ENCODE results near the gene MDN1.

GRCh38 chr6:89836639-89837222, 17.1 kb upstream of the MDN1 start:
- TF ChIP-seq, protein P1, sequence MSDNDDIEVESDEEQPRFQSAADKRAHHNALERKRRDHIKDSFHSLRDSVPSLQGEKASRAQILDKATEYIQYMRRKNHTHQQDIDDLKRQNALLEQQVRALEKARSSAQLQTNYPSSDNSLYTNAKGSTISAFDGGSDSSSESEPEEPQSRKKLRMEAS (IDR thresholded peaks at IDR 0.05): no peak
- TF ChIP-seq, protein P2, sequence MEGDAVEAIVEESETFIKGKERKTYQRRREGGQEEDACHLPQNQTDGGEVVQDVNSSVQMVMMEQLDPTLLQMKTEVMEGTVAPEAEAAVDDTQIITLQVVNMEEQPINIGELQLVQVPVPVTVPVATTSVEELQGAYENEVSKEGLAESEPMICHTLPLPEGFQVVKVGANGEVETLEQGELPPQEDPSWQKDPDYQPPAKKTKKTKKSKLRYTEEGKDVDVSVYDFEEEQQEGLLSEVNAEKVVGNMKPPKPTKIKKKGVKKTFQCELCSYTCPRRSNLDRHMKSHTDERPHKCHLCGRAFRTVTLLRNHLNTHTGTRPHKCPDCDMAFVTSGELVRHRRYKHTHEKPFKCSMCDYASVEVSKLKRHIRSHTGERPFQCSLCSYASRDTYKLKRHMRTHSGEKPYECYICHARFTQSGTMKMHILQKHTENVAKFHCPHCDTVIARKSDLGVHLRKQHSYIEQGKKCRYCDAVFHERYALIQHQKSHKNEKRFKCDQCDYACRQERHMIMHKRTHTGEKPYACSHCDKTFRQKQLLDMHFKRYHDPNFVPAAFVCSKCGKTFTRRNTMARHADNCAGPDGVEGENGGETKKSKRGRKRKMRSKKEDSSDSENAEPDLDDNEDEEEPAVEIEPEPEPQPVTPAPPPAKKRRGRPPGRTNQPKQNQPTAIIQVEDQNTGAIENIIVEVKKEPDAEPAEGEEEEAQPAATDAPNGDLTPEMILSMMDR (IDR thresholded peaks at IDR 0.05): no peak
- TF ChIP-seq POLR2A (IDR thresholded peaks at IDR 0.05; ENCODE audit: low read length): no peak

Data from A549 (cell line).